B cell (primary cell): Measurements from ENCODE around the gene CD96.

Experiments
- CTCF ChIP-seq: fragments of 200-600 bp; IDR thresholded peaks from one replicate; pipeline ENCODE4 v1.8.0; 2022; ENCODE audit warnings: antibody characterized with exemption, mild to moderate bottlenecking
- EZH2 ChIP-seq: IDR thresholded peaks from 2 replicates; pipeline ENCODE4 v1.6.1; 2012; ENCODE audit warnings: borderline replicate concordance, low read depth, mild to moderate bottlenecking, moderate library complexity, low read length; ENCODE audit not compliant: insufficient read depth, poor library complexity, severe bottlenecking

GRCh38 chr3:111506435-111506834 lies 35.6 kb upstream of the CD96 start:
- TF ChIP-seq CTCF (no peak), EZH2 (no peak)
